ENCODE measurements around the gene PBRM1. TPM values are rescaled to one million over a fixed set of nuclear protein-coding genes. Genes with fewer than 3 reads are reported as not detected.
A peak's percentile ranks its signal among the peaks of the same experiment; 100 is the strongest.
"Not testable (repeated sequence)": the region's sequence is repeated elsewhere in the genome, so short reads cannot be mapped to it uniquely, and the experiment has no call there.

The PBRM1 gene
- polyA plus RNA-seq, result 81.1 TPM

GRCh38 chr3:52685709-52686691, at the start of gene PBRM1, which contains the start of gene GNL3:
Gene PBRM1, minus strand, starts transcription at chr3:52685913.
Gene GNL3, plus strand, starts transcription at chr3:52686032. Its CDS starts 61 bp downstream, at chr3:52686093.
- peaks cover 14 to 34% (median 31%) of the 10 kb centered on the region in 3 donors for H3K4me1 Mint-ChIP-seq
- peak within 1 kb of the TSS; percentile 85 to 98 (median 97) for H3K27ac Mint-ChIP-seq
- no peaks in the 10 kb centered on the region for H3K9me3 Mint-ChIP-seq
- H3K36me3 Mint-ChIP-seq, result peaks cover 2% of the 10 kb centered on the region
- H3K27me3 Mint-ChIP-seq, result no peaks in the 10 kb centered on the region
- peak within 1 kb of the TSS; percentile 94 to 98 (median 97) for H3K4me3 Mint-ChIP-seq

GRCh38 chr3:52733256-52733891, 47.7 kb upstream of the PBRM1 start:
- H3K27ac Mint-ChIP-seq, result no peak overlapping the region
- H3K4me3 Mint-ChIP-seq, result no peak overlapping the region
- peaks cover 4 to 23% (median 6%) of the 10 kb centered on the region in 3 donors for H3K9me3 Mint-ChIP-seq
- H3K27me3 Mint-ChIP-seq, result no peaks in the 10 kb centered on the region
- peaks cover 0 to 1% (median 0%) of the 10 kb centered on the region in 3 donors for H3K4me1 Mint-ChIP-seq
- peaks cover 32% of the 10 kb centered on the region for H3K36me3 Mint-ChIP-seq

- Mint-ChIP-seq H3K9me3 (peaks cover 5 to 23% (median 7%) of the 10 kb centered on the region in 3 donors), H3K27ac (no peak overlapping the region), H3K4me3 (no peak overlapping the region), H3K27me3 (no peaks in the 10 kb centered on the region), H3K36me3 (peaks cover 36% of the 10 kb centered on the region), H3K4me1 (peaks cover 0 to 4% (median 0%) of the 10 kb centered on the region in 3 donors)
These were observed 45.9 kb upstream of the PBRM1 start for GRCh38 chr3:52731590-52731989.

GRCh38 chr3:52730681-52731080, 45.0 kb upstream of the PBRM1 start:
- peaks cover 5 to 23% (median 7%) of the 10 kb centered on the region in 3 donors for H3K9me3 Mint-ChIP-seq
- no peak overlapping the region for H3K4me3 Mint-ChIP-seq
- H3K27ac Mint-ChIP-seq, result no peak overlapping the region
- no peaks in the 10 kb centered on the region for H3K27me3 Mint-ChIP-seq
- peaks cover 0 to 4% (median 0%) of the 10 kb centered on the region in 3 donors for H3K4me1 Mint-ChIP-seq
- H3K36me3 Mint-ChIP-seq, result peaks cover 36% of the 10 kb centered on the region

- Mint-ChIP-seq H3K36me3 (peaks cover 34% of the 10 kb centered on the region), H3K9me3 (peaks cover 5 to 23% (median 7%) of the 10 kb centered on the region in 3 donors)
- not testable (repeated sequence) for H3K4me3 Mint-ChIP-seq, H3K4me1 Mint-ChIP-seq, H3K27me3 Mint-ChIP-seq, H3K27ac Mint-ChIP-seq
These were observed 43.0 kb upstream of the PBRM1 start for GRCh38 chr3:52728753-52729152.

GRCh38 chr3:52724511-52724910, 38.8 kb upstream of the PBRM1 start:
- H3K9me3 Mint-ChIP-seq, result peaks cover 2 to 7% (median 3%) of the 10 kb centered on the region in 3 donors
- no peak overlapping the region for H3K4me3 Mint-ChIP-seq
- H3K27me3 Mint-ChIP-seq, result no peaks in the 10 kb centered on the region
- peaks cover 20% of the 10 kb centered on the region for H3K36me3 Mint-ChIP-seq
- no peak overlapping the region for H3K27ac Mint-ChIP-seq
- peaks cover 9 to 14% (median 11%) of the 10 kb centered on the region in 3 donors for H3K4me1 Mint-ChIP-seq

- peaks cover 20% of the 10 kb centered on the region for H3K36me3 Mint-ChIP-seq
- H3K27ac Mint-ChIP-seq, result no peak overlapping the region
- peaks cover under 1 to 7% (median 3%) of the 10 kb centered on the region in 3 donors for H3K9me3 Mint-ChIP-seq
- H3K4me3 Mint-ChIP-seq, result no peak overlapping the region
- H3K27me3 Mint-ChIP-seq, result no peaks in the 10 kb centered on the region
- H3K4me1 Mint-ChIP-seq, result peaks cover 9 to 14% (median 11%) of the 10 kb centered on the region in 3 donors
These were observed 38.2 kb upstream of the PBRM1 start for GRCh38 chr3:52723935-52724334.

GRCh38 chr3:52722491-52722890, 36.8 kb upstream of the PBRM1 start:
- H3K9me3 Mint-ChIP-seq, result peaks cover 0 to 5% (median 1%) of the 10 kb centered on the region in 3 donors

GRCh38 chr3:52721730-52722008, 36.0 kb upstream of the PBRM1 start:
- H3K27me3 Mint-ChIP-seq, result no peaks in the 10 kb centered on the region
- H3K9me3 Mint-ChIP-seq, result peaks cover 0 to 5% (median 1%) of the 10 kb centered on the region in 3 donors
- H3K36me3 Mint-ChIP-seq, result peaks cover 18% of the 10 kb centered on the region
- peak overlapping the region in 1 of 3 donors; percentile 9 for H3K27ac Mint-ChIP-seq
- no peak overlapping the region for H3K4me3 Mint-ChIP-seq
- peaks cover 9 to 14% (median 9%) of the 10 kb centered on the region in 3 donors for H3K4me1 Mint-ChIP-seq

More at GRCh38 chr3:52722491-52722890, 36.8 kb upstream of the PBRM1 start:
- Mint-ChIP-seq H3K27ac (no peak overlapping the region), H3K36me3 (peaks cover 21% of the 10 kb centered on the region), H3K27me3 (no peaks in the 10 kb centered on the region), H3K4me1 (peaks cover 9 to 14% (median 9%) of the 10 kb centered on the region in 3 donors), H3K4me3 (peak overlapping the region in 1 of 4 donors; percentile 3)

GRCh38 chr3:52721002-52721729, 35.5 kb upstream of the PBRM1 start:
- Mint-ChIP-seq H3K36me3 (peaks cover 20% of the 10 kb centered on the region), H3K4me3 (peak overlapping the region in 2 of 4 donors; percentile 2 to 51), H3K9me3 (peaks cover 0 to 5% (median 1%) of the 10 kb centered on the region in 3 donors), H3K4me1 (peaks cover 9 to 14% (median 14%) of the 10 kb centered on the region in 3 donors), H3K27me3 (no peaks in the 10 kb centered on the region), H3K27ac (peak overlapping the region in 1 of 3 donors; percentile 78)

GRCh38 chr3:52719618-52720017, 33.9 kb upstream of the PBRM1 start:
- Mint-ChIP-seq H3K4me3 (no peak overlapping the region), H3K36me3 (peaks cover 20% of the 10 kb centered on the region), H3K4me1 (peaks cover 9 to 14% (median 14%) of the 10 kb centered on the region in 3 donors), H3K27me3 (no peaks in the 10 kb centered on the region), H3K9me3 (peaks cover 0 to 5% (median 1%) of the 10 kb centered on the region in 3 donors), H3K27ac (peak overlapping the region in 1 of 3 donors; percentile 78)

GRCh38 chr3:52715714-52716305, 30.1 kb upstream of the PBRM1 start:
- no peak overlapping the region for H3K27ac Mint-ChIP-seq
- H3K36me3 Mint-ChIP-seq, result peaks cover 9% of the 10 kb centered on the region
- no peaks in the 10 kb centered on the region for H3K27me3 Mint-ChIP-seq
- peaks cover 6 to 15% (median 9%) of the 10 kb centered on the region in 3 donors for H3K4me1 Mint-ChIP-seq
- H3K4me3 Mint-ChIP-seq, result no peak overlapping the region
- peaks cover 0 to 5% (median 1%) of the 10 kb centered on the region in 3 donors for H3K9me3 Mint-ChIP-seq

GRCh38 chr3:52714335-52715302, 28.9 kb upstream of the PBRM1 start:
- Mint-ChIP-seq H3K4me1 (peaks cover 10 to 18% (median 10%) of the 10 kb centered on the region in 3 donors), H3K9me3 (peaks cover 0 to 1% (median under 1%) of the 10 kb centered on the region in 3 donors), H3K4me3 (no peak overlapping the region), H3K36me3 (peaks cover 9% of the 10 kb centered on the region), H3K27me3 (no peaks in the 10 kb centered on the region), H3K27ac (no peak overlapping the region)

All from IgD-negative memory B cell (primary cell).